K562 (cell line): ENCODE results near the gene ZNF501. TPM values are rescaled to one million over a fixed set of nuclear protein-coding genes. Genes with fewer than 3 reads are reported as not detected.
A peak's percentile ranks its signal among the peaks of the same experiment; 100 is the strongest.

Source experiments
- ATF3 ChIP-seq, 2 experiments: fragments of 450-650 bp in 1 of 2; sonication (generic) in 1 of 2; formaldehyde crosslinking in 1 of 2; IDR thresholded peaks in 1 of 2; conservative IDR thresholded peaks in 1 of 2; 2 replicates each; pipeline versions ENCODE4 v1.6.1 to v1.8.1; 2016 to 2023; ENCODE audit warnings: mild to moderate bottlenecking in 2 of 2, moderate library complexity in 2 of 2, inconsistent platforms in 1 of 2, missing genetic modification reagents in 1 of 2
- CBX5 ChIP-seq: IDR thresholded peaks from 2 replicates; pipeline ENCODE4 v1.6.1; 2014; ENCODE audit warnings: low read depth, borderline replicate concordance
- CREBBP ChIP-seq: IDR thresholded peaks from one replicate; pipeline ENCODE4 v1.6.1; 2012; ENCODE audit warnings: low read depth, mild to moderate bottlenecking, control low read depth, inconsistent platforms, low read length
- DNMT1 ChIP-seq: fragments of 450-650 bp; IDR thresholded peaks from 2 replicates; pipeline ENCODE4 v1.6.1; 2016; ENCODE audit warnings: antibody characterized with exemption, mild to moderate bottlenecking
- DPF2 ChIP-seq: fragments of 450-650 bp; IDR thresholded peaks from 2 replicates; pipeline ENCODE4 v1.6.1; 2016
- GATA2 ChIP-seq: sonication (generic); formaldehyde crosslinking; IDR thresholded peaks from 2 replicates; pipeline ENCODE4 v1.4.0; 2020; ENCODE audit warnings: mild to moderate bottlenecking, missing genetic modification reagents
- IRF1 ChIP-seq: sonication (generic); formaldehyde crosslinking; IDR thresholded peaks from 2 replicates; pipeline ENCODE4 v1.8.0; 2022; ENCODE audit warnings: missing genetic modification reagents, mild to moderate bottlenecking, borderline replicate concordance
- KLF16 ChIP-seq: IDR thresholded peaks from 2 replicates; pipeline ENCODE4 v1.6.1; 2016; ENCODE audit warnings: antibody characterized with exemption
- NFE2 ChIP-seq: IDR thresholded peaks from 2 replicates; pipeline ENCODE4 v1.6.1; 2014; ENCODE audit warnings: antibody characterized with exemption, low read depth
- POLR2AphosphoS5 ChIP-seq: IDR thresholded peaks from 2 replicates; pipeline ENCODE4 v1.6.1; 2011; ENCODE audit warnings: mild to moderate bottlenecking, low read depth, low read length, moderate library complexity; ENCODE audit not compliant: control insufficient read depth, insufficient read depth
- SAP30 ChIP-seq: fragments of 200-600 bp; sonication (generic); IDR thresholded peaks from 2 replicates; pipeline ENCODE4 v1.6.1; 2012; ENCODE audit warnings: borderline replicate concordance, low read depth, mild to moderate bottlenecking, moderate library complexity, low read length, control low read depth, inconsistent platforms; ENCODE audit not compliant: insufficient read depth, poor library complexity, severe bottlenecking
- UBTF ChIP-seq, 2 experiments: IDR thresholded peaks; 2 replicates each; pipeline ENCODE4 v1.6.1; 2012; ENCODE audit warnings: improper control_type of control experiment in 2 of 2, low read depth in 2 of 2, low read length in 2 of 2, borderline replicate concordance in 1 of 2
- ZC3H8 ChIP-seq: fragments of 450-650 bp; IDR thresholded peaks from 2 replicates; pipeline ENCODE4 v1.6.1; 2017
- ZNF143 ChIP-seq: sonication (generic); formaldehyde crosslinking; IDR thresholded peaks from 2 replicates; pipeline ENCODE4 v1.9.0; 2022; ENCODE audit warnings: mild to moderate bottlenecking, missing genetic modification reagents
- polyA plus RNA-seq, 8 experiments: library from polyadenylated mRNA; depleted of rRNA in 4 of 8; stranded (reverse) in 5 of 8; unstranded in 3 of 8; fragments of >200 nt; fragmentation: Nextera tagmentation in 2 of 8; fragmentation: Illumina TruSeq in 1 of 8; extraction: Ambion mirVana in 2 of 8; extraction: Trizol in 1 of 8; gene quantifications; 2 replicates each; pipeline versions ENCODE4 v1.2.1 to v1.2.3, GENCODE V29; 2011 to 2014; ENCODE audit warnings: inconsistent platforms in 1 of 8, missing spikeins in 1 of 8
- total RNA-seq, 7 experiments: library from RNA; depleted of rRNA in 6 of 7; stranded (reverse); fragments of >200 nt in 6 of 7; fragmentation: Illumina TruSeq in 2 of 7; extraction: Trizol in 2 of 7; gene quantifications; 2 replicates each; pipeline versions ENCODE4 v1.2.1 to v1.2.3, GENCODE V29; 2011 to 2021; ENCODE audit warnings: low replicate concordance in 1 of 7

Gene ZNF501
- total and polyA plus RNA-seq, 9 of the 15 experiments (the other 6 are each of a cell fraction or from before 2014, with no cell fraction given) = 1.2 to 6.5 (median 3.7) TPM

- no peak for TF ChIP-seq UBTF (IDR thresholded peaks at IDR 0.05; ENCODE audit: borderline replicate concordance in 1 of 2, low read depth in 2 of 2, low read length in 2 of 2)
- TF ChIP-seq CREBBP = no peak
- TF ChIP-seq POLR2AphosphoS5 = peak; percentile 80
- TF ChIP-seq DPF2 = no peak
- TF ChIP-seq DNMT1 = no peak
- no peak for TF ChIP-seq GATA2 (CRISPR knock-in tag)
- peak; percentile 33; the same call in 1 of the 2 replicates for TF ChIP-seq CBX5
- TF ChIP-seq ZC3H8 = no peak; the same call in 1 of the 2 replicates
- TF ChIP-seq ATF3 (IDR thresholded peaks at IDR 0.05) = peak; percentile 93
- no peak; the same call in 1 of the 2 replicates for TF ChIP-seq ATF3 (CRISPR knock-in tag; conservative IDR thresholded peaks at IDR 0.05)
- TF ChIP-seq KLF16 = no peak
- peak; percentile 99 for TF ChIP-seq SAP30
- TF ChIP-seq NFE2 = no peak; the same call in 1 of the 2 replicates
- TF ChIP-seq ZNF143 (CRISPR knock-in tag) = peak; percentile 58; the same call in 1 of the 2 replicates
- no peak for TF ChIP-seq IRF1 (CRISPR knock-in tag)
Measured at GRCh38 chr3:44761424-44762169, 32.2 kb downstream of the ZNF501 start, which contains the start of the genes KIAA1143 and KIF15 (continued).
